Measurements from ENCODE around the gene SPATA17.

GRCh38 chr1:217867446-217867995 lies 236.4 kb downstream of the SPATA17 start:
- TF ChIP-seq EZH2phosphoT487 (IDR thresholded peaks at IDR 0.05; ENCODE audit: insufficient read depth, low read depth) (no peak), EZH2 (IDR thresholded peaks at IDR 0.05; ENCODE audit: insufficient read depth, poor library complexity, severe bottlenecking) (no peak)
